GM18508 (cell line): ENCODE data around the gene CDK8.

ENCODE experiments used
- ATAC-seq: cut with Tn5 transposase; IDR thresholded peaks from one replicate; pipeline ENCODE4 v1.9.1; 2021; ENCODE audit warnings: moderate number of reproducible peaks; ENCODE audit not compliant: insufficient read depth, unreplicated experiment

The CDK8 gene

GRCh38 chr13:26253787-26254582, at the start of gene CDK8:
Gene CDK8 (plus strand): TSS chr13:26254129. CDS start chr13:26254642, 513 bp downstream.
- ATAC-seq, result peak; percentile 72

GRCh38 chr13:26208287-26208686, 45.6 kb upstream of the CDK8 start:
- ATAC-seq, result no peak

- no peak for ATAC-seq
Observed at GRCh38 chr13:26213345-26213744, 40.6 kb upstream of the CDK8 start.

- no peak for ATAC-seq
Observed at GRCh38 chr13:26213982-26214381, 39.9 kb upstream of the CDK8 start.

GRCh38 chr13:26216042-26216441, 37.9 kb upstream of the CDK8 start:
- ATAC-seq, result no peak

- ATAC-seq, result no peak
Observed at GRCh38 chr13:26219726-26220125, 34.2 kb upstream of the CDK8 start.

- ATAC-seq, result no peak
Observed at GRCh38 chr13:26220575-26220974, 33.4 kb upstream of the CDK8 start.

- ATAC-seq, result peak; percentile 10
Observed at GRCh38 chr13:26221399-26221720, 32.6 kb upstream of the CDK8 start.

GRCh38 chr13:26221721-26222519, 32.0 kb upstream of the CDK8 start, which contains the start of gene RNF6:
Gene RNF6 (minus strand): TSS chr13:26222314. CDS start chr13:26219649, 2,665 bp downstream.
- peak; percentile 91 for ATAC-seq

GRCh38 chr13:26222520-26223046, 31.3 kb upstream of the CDK8 start:
- ATAC-seq, result peak; percentile 49

- no peak for ATAC-seq
Observed at GRCh38 chr13:26225896-26226617, 27.9 kb upstream of the CDK8 start.

- ATAC-seq, result no peak
Observed at GRCh38 chr13:26227166-26227971, 26.6 kb upstream of the CDK8 start.

GRCh38 chr13:26228096-26228495, 25.8 kb upstream of the CDK8 start:
- ATAC-seq, result no peak

GRCh38 chr13:26229080-26229615, 24.8 kb upstream of the CDK8 start:
- ATAC-seq, result no peak

- no peak for ATAC-seq
Observed at GRCh38 chr13:26230703-26231102, 23.2 kb upstream of the CDK8 start.

GRCh38 chr13:26236296-26236695, 17.6 kb upstream of the CDK8 start:
- no peak for ATAC-seq

- no peak for ATAC-seq
Observed at GRCh38 chr13:26246154-26246553, 7.8 kb upstream of the CDK8 start.

- no peak for ATAC-seq
Observed at GRCh38 chr13:26247011-26247410, 6.9 kb upstream of the CDK8 start.

- ATAC-seq, result no peak
Observed at GRCh38 chr13:26247608-26248007, 6.3 kb upstream of the CDK8 start.

- ATAC-seq, result no peak
Observed at GRCh38 chr13:26249551-26249950, 4.4 kb upstream of the CDK8 start.
